GM12874 (cell line): ENCODE data around the gene GATD1.

Experiments used
- TF ChIP-seq, protein P1 (sequence below): IDR thresholded peaks from 2 replicates; pipeline ENCODE4 v1.5.1; 2011; ENCODE audit warnings: low read depth, mild to moderate bottlenecking, control low read depth, low read length, moderate library complexity; ENCODE audit not compliant: insufficient read depth

The GATD1 gene

DNA sequence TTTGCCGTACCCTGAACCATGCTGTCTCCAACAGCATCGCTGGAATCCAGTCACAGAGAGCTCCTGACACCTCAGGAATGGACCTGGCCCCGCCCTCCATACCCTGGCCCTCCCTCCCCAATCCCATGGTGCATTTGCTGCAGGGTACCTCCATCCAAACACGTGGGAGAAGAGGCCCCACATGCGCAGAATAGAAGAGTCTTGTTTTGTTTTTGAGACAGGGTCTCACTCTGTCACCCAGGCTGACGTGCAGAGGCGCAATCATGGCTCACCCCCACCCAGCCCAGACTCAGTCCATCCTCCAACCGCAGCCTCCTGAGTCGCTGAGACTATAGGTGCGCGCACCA lies 39.1 kb upstream of the GATD1 start:
- TF ChIP-seq, protein P1, sequence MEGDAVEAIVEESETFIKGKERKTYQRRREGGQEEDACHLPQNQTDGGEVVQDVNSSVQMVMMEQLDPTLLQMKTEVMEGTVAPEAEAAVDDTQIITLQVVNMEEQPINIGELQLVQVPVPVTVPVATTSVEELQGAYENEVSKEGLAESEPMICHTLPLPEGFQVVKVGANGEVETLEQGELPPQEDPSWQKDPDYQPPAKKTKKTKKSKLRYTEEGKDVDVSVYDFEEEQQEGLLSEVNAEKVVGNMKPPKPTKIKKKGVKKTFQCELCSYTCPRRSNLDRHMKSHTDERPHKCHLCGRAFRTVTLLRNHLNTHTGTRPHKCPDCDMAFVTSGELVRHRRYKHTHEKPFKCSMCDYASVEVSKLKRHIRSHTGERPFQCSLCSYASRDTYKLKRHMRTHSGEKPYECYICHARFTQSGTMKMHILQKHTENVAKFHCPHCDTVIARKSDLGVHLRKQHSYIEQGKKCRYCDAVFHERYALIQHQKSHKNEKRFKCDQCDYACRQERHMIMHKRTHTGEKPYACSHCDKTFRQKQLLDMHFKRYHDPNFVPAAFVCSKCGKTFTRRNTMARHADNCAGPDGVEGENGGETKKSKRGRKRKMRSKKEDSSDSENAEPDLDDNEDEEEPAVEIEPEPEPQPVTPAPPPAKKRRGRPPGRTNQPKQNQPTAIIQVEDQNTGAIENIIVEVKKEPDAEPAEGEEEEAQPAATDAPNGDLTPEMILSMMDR, result no peak

DNA sequence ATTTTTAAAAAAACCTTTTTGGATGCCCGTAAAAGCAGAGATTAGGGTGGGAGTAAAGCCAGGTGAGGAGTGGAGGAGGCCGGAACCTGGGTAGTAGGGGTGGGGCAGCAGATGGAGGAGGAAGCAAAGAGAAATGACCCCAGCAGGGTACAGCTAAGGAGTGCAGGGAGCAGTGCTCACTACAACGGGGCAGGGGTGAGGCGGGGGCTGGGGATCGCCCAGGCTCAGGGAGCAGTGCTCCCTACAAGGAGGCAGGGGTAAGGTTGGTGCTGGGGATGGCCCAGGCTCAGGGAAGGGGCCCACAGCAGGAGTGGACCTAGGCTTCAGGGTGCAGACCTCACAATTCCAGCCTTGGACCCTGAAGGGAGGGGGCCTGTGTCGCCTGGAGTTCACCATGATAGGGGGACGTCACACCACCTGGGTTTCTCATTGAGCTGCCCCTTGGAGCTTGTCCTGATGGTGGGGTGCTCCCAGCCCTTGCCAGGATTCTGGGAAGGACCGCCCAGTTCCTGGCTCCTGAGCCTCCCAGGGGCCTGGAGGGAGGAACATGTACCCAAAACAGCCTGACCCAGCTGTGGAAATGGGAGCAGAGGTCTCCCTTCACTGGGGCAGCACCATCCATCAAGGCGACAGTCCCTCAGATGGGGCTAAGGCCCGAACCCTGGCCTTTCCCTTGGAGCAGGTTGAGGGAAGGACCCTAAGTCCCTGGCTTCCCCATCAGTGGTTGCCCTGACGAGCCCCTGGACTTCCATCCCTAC lies 38.6 kb upstream of the GATD1 start:
- TF ChIP-seq, protein P1, result no peak

DNA sequence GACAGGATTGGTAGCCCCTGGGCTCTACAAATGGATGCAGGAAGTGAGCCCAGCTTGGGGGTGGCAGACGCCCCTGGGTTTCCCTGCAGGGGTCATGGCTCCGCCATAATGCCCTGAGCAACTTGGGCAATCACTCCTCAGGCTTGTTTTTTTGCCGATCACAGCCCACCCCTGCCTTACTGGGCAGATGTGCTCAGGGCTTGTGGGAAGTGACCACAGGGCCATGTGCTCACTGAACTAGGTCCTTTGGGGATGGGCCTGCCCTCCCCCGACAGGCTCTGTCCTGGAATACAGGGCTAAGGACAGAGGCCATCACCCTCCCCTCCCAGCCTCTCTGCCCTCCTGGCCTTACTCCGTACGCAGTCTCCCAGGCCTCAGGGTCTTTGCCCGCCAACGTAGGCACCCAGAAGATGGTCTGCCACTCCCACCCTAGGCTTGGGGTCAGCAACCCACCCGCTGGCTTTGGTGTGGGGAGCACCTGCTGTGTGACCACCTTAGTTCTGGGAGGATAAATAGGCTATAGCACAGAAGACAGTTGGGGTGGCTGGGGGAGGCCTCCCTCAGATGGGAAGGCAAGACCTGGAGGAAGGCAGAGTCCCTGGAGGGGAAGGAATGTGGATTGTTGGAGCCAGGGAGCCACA lies 36.3 kb upstream of the GATD1 start:
- TF ChIP-seq, protein P1, result no peak

DNA sequence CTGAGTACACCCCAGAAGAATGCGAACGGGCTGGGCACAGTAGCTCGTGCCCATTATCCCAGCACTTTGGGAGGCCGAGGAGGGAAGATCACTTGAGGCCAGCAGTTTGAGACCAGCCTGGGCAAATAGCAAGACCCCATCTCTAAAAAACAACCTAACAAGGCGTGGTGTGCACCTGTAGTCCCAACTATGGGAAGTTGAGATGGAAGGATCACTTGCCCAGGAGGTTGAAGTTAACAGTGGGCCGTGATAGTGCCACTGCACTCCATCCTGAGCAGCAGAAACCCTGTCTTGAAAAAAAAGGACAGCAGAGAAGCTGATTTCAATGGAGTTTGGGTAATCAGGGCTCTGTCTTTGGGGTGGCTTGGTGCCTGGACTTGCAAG lies 35.8 kb upstream of the GATD1 start:
- TF ChIP-seq, protein P1, result no peak

DNA sequence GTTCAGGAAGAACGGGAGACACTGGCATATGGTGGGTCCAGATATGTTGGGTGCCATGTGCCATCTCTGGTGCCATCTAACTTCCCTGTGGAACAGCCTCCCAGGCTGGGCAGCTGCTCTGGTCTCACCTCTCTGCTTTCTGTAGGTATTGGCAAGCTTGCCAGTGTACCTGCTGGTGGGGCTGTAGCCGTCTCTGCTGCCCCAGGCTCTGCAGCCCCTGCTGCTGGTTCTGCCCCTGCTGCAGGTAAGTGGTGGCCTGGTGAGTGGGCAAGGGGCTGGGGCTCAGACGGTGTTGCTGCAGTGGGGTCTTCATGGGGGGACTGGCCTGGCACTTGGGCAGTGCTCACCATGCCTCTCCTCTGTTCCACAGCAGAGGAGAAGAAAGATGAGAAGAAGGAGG lies 35.1 kb upstream of the GATD1 start:
- TF ChIP-seq, protein P1, result no peak

DNA sequence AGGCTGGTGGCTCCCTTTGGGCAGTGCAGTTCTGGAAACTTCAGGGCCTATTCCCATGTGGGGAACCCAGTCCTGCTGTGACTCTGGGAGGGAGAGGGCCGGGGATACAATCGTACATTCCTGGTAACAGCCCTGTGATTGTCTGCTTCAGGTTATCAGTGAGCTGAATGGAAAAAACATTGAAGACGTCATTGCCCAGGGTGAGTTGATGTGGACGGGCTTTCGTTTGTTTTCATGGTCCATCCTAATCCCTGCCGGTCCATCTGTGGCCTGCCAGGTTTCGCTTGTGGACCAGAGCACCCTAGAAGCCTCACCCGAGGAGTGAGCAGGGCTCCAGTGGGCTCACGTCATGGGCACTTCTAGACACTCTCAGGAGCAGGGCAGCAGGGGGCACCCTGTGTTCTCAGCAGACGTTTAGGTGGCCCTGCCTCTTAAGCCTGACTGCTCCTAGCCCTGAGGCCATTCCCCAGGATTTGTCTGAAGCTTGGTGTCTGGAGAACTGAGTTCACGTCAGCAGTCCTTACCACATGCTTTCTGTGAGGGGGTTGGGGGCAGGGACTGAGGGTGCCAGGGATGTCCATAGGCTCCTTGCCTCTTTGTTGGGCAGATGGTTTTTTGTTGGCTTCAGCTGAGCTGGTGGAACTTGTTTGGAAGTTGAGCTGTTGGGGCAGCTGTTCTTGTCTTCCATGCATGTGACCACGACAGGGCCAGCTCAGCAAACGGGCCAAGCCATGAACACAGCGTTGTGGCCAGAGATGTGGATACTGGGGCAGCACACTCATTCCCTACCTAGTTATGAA lies 34.4 kb upstream of the GATD1 start:
- TF ChIP-seq, protein P1, result no peak

DNA sequence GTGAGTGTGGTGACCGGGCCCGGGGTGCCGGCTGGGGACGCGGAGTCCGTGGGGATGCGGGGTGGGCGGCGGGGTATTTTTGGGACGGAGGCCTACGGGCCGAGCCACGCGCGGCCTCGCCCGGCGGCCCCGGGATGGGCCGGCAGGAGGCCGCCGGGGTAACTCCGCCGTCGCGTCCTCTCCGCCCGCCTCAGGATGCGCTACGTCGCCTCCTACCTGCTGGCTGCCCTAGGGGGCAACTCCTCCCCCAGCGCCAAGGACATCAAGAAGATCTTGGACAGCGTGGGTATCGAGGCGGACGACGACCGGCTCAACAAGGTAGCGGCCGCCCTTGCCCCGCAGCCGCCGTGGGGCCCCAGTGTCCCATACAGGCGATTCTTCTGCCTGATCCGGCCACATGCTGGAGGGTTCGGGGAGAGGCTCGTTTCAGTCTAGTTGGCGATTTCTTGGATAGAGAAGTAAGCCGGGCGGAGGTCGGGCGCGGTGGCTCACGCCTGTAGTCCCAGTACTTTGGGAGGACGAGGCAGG lies 32.8 kb upstream of the GATD1 start:
- TF ChIP-seq, protein P1, result no peak
